Hepatocyte (in vitro differentiated cells): ENCODE results near the gene ICAM1.

ENCODE experiments used
- CTCF ChIP-seq: fragments of 200-600 bp; sonication (generic); IDR thresholded peaks from 2 replicates; pipeline ENCODE4 v1.5.1; 2016; ENCODE audit warnings: antibody characterized with exemption, mild to moderate bottlenecking; ENCODE audit not compliant: poor library complexity
- EZH2 ChIP-seq: fragments of 200-600 bp; sonication (generic); IDR thresholded peaks from 2 replicates; pipeline ENCODE4 v1.6.1; 2016; ENCODE audit warnings: antibody characterized with exemption, mild to moderate bottlenecking, borderline replicate concordance
- EZH2phosphoT487 ChIP-seq: fragments of 200-600 bp; sonication (generic); IDR thresholded peaks from one replicate; pipeline ENCODE4 v1.6.1; 2018; ENCODE audit warnings: antibody characterized with exemption, mild to moderate bottlenecking, low read depth, moderate library complexity; ENCODE audit not compliant: unreplicated experiment, severe bottlenecking

- TF ChIP-seq CTCF (no peak), EZH2 (no peak), EZH2phosphoT487 (no peak)
Measured at GRCh38 chr19:10254244-10254643, 16.7 kb upstream of the ICAM1 start.
